ENCODE data around the gene RSPH6A.

The RSPH6A gene

DNA sequence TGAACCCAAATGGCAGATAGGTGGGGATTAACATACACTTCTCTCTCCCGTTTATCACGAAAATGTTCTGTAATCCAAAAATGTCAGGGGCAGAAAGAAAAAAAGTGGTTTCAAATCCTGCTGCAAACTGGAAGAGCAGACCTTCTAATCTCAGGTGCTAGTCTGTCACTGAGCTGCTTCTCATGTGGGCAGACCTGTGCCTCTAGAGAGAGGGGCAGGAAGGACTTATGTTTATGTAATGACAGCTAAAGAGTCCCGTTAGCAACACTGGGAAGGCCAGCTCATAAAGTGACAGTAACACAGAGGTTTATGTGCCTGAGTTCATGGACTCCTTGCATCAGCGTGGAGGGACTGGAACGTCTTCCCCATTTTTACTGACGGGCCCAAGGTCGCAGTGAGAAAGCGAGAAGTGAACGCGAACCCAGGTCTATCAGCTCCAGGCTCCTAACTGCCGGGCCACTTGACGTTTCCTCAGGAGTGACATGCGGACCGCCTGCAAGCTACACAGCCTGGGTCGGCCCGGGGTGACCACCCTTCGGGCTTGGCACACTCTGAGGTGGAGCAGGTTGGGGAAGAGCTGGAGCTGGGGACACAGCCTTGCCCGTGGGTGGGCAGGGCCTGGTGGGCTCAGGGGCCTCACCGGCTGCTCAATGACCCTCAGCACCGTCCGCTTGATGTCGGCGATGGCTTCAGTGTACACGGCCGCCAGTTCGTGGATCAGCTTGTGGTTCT is 9.6 kb upstream of the RSPH6A start:
- no peak for DNase-seq

DNA sequence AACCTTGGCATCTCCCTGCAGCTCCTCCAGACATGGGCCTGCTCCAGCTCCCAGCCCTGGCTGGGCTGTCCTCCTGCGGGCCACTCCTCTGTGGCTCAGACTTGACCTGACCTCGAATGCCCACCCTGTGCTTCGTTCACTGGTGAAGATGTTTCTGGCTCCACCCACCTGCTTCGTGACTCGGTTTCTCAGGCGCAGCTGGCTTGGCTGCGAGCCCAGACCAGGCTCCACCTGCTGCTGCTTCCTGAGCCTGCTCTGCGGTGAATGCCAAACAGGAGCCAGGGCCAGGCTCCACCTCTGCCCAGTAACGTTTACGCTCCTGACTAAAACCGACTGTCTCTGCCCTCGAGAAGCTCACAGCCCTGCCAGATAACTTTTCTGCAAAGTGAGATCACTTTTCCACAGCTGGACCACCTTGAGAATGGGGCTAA is 8.9 kb upstream of the RSPH6A start:
- no peak for DNase-seq

DNA sequence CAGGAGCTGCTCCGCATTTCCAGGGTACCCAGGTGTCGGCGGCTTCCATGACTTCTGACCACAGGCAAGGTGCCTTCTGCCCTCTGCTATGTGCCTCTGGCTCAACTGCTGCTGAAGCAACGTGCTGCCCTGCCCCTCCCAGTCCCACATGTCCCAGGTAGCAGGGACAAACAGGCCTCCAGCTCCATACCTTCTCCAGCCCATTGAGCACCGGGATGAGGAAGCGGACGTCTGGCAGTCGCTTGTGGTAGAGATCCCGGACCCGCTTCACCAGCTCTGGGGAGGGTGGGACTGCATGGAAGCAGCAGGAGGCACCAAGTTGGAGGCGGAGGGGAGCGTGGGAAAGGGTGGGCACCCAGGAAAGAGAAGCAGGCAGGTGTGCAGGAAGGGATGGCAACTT is 8.1 kb upstream of the RSPH6A start:
- no peak for DNase-seq

- no peak for DNase-seq
These were observed 7.6 kb upstream of the RSPH6A start for GRCh38 chr19:45822716-45823115.

DNA sequence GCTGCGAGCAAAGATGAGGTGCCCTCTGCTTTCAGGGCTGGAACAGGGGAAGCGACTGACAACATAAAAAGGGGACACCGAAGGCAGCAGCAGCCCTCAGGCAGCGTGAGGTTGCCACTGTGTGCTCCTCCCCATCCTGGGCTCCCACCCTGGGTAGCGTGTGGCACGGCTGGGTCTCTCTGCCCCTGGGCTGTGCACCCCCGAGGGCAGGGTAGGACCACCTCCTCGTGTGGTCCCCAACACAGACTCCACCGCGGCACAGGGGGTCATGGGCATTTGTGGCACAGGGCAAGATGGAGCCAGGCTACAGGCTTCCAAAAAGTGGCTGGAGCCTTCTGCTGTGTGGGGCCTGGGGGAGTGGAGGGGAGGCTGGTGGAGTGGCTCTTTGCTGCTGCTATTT is 6.5 kb upstream of the RSPH6A start:
- DNase-seq, result no peak

GRCh38 chr19:45821103-45821521 is 6.0 kb upstream of the RSPH6A start:
- DNase-seq, result no peak

DNA sequence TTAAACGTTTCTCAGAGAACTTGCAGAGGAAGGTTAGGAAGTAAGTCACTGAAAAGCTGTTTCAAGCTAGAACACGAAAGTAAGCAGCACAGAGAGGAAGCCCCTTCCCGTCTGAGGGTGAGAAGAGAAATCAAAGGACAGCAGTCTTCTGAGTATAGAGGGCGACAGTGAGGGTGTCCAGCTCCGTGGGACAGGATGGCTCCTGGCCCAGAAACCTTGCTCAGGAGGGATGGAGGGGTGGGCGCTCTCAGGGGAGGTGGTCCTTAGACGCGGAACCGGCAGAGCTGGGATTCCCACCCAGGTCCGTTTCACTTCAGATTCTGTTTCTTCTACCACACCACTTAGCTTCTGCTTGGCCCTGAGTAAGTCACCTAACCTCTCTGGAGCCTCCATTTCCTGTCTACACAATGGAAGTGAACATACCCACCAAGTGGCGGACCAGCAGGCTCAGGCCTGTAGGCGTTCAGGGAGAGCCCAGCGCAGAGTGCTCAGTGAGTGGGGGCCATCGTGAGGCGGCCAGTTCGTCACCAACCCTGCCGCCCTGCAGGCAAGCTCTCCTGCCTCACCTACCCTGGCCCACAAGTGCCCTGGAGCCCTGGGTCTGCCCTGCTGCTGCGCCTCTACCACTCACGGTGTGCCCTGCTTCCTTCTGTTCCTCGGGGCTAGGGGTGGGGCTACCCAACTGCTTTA is 5.5 kb upstream of the RSPH6A start:
- no peak for DNase-seq

DNA sequence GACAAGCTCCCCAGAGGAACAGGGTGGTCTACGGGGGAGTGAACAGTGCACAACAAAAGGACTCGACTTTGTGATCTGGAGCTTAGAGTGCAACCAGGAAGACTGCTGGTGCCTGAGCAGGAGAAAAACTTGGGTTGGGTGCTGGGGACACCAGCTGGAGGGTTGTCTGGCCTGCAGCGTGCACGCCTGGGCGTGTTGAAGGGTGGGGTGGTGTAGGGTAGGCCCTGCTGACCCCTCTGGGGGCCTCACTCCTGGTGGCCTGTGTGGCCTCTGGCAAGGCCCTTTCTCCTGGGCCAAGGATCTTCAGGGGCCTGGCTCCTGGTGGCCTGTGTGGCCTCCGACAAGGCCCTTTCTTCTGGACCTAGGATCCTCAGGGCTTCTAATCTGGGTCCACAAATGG is 4.7 kb upstream of the RSPH6A start:
- DNase-seq, result no peak

DNA sequence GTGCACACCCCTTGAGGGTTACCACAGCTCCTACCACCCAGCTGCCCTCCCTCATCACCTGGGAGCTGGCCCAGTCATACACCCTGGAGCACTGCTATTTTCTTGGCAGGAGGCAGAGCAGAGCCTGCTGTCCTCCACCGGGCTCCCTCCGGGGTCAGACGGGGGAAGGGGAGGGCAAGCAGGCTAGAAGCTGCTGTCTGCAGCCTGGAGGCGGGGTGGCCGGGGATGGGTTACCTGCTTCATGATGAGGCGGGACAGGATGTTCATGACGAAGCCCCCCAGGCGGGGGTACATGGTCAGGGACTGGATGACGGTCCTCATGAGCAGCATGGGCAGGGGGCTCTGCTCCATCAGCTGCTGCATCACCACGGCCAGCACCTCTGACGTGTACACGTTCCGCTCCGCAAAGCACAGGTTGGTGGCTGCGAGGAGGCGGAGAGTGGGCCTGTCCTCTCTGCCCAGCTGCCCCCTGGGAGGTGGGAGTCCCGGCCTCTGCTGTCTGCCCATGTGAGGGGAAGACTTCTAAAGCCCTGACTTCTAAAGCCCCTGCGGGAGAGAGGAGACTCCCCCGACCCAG is 2.7 kb upstream of the RSPH6A start:
- no peak for DNase-seq

GRCh38 chr19:45817010-45817724 is 2.1 kb upstream of the RSPH6A start:
- DNase-seq, result peak; percentile 66 to 73

- no peak for DNase-seq
These were observed 1.3 kb upstream of the RSPH6A start for GRCh38 chr19:45816236-45817009.

GRCh38 chr19:45815481-45816216 is 541 bp upstream of the RSPH6A start:
- no peak for DNase-seq

DNA sequence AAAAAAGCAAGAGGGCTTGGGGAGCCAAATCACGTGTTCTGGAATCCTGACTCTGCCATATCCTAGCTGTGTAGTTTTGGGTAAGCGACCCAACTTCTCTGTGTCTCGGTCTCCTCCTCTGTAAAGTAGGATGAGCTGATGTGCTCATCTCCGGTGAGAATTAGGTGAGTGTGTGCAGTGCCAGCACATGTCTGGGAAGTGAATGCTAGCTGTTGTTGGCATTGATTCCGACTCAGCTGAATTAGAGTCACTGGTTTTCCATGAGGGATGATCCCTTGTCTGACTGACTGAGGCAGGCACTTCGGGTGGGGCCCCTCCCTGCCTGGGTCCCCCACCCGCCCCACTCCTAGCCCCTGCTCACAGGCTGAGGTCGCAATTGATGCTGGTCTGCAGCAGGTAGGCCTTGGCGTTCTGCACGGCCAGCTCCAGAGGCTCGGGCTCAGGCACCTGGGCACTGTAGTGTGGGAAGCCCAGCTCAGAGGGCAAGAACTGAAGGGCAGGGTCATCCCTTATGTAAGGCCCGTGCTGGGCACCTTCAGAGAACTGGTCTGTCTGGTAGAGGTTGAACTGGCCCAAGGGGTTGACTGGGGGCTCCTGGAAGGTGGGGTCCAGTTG is 835 bp downstream of the RSPH6A start:
- DNase-seq, result no peak

DNA sequence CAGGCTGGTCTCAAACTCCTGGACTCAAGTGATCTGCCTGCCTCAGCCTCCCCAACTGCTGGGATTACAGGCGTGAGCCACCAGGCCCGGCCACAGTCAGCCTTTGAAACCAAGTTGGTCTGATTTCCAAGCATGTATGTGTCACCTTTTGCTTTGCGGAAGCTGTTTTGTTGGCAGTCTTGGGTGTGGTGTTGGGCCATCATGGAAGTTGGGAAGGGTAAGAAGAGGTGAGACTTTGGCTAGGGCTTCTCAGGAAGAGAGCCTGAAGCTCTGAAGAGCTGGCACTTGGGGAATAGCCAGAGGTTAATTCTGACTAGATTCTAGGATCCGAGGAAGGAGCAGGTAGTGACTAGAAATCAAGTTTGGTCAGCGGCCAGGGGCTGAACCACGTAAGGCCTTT is 2.8 kb downstream of the RSPH6A start:
- no peak for DNase-seq

DNA sequence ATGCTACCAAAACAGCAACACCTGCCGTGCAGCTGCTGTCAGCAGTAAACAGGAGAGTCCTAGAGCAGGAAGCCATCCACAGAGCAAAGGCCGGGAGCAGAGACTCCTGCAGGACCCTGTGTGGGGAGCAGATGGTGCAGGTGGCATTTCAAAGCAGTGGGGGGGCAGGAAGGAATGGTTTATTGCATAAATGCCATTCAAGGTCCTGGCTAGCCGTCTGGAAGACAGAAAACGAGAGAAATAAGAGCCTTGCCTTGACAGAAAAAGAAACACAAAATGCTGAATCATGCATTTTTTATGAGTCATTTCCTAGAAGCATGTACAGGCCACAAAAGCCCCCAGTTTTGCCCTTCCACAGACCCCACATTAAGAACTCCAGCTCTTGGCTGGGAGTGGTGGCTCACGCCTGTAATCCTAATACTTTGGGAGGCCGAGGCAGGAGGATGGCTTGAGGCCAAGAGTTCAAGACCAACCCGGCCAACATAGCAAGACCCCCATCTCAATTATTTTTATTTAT is 5.4 kb downstream of the RSPH6A start:
- DNase-seq, result no peak

DNA sequence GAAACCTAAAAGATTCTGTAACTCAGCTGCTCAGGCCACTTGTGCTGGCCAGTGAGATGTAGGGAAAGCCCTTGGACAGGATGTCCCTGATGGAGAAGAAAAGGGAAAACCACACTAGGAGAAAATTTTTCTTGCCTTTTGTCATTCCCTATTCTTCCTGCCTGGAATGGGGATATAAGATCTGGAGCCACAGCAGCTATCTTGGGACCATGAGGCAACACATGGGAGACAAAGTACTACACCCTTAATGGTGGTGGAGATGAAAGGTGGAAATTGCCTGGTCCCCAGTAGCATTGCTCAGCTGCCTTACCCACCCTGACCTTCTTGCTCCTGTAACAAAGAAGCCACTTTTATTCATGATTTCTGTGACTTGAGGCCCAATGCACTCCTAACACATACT is 9.4 kb downstream of the RSPH6A start:
- DNase-seq, result no peak

DNA sequence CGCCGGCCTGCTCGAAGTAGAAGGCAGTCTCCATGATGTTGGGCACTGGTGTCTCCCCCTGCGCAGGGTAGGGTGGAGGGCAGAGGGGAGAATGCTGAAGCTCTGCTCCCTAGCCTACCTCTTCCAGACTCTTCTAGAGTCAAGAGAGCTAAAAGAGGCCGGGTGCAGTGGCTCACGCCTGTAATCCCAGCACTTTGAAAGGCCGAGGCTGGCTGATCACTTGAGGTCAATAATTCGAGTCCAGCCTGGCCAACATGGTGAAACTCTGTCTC is 10.2 kb downstream of the RSPH6A start:
- no peak for DNase-seq

DNA sequence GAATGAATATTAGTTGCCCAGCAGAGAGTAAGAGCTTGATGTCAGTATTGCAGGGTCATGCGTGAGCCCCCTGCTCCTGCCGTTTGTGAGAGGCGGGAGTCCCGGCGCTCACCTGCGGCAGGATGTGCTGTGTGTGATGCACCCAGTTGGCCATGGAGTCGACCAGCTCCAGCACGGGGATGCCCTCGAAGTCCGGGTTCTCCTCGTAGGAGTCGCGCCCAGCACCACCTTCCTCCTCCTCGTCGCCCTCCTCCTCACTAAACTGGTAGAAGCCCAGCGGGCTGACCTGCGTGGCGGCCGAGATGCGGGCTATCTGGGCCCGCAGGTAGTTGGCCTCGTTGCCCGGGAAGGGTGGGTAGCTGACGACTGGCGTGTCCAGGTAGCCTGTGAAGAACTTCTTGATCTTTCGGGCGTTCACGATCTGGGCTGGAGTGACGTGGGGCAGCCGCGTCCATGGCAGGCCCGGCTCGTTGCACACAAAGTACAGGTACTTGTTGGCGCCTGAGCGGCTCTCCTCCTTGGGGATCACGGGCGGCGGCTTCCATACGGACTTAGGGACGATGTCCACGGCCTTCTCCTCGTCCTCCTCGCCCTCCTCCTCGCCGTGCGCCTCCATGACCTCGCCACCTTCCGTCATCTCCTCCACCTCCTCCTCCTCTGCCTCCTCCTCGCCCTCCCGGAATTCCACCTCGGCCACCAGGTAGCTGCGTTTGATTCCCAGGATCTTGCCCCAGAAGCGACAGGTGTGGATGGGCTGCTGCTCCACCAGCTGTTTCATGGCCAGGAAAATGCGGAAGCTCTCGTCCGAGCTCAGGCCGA is 10.8 kb downstream of the RSPH6A start:
- no peak for DNase-seq

DNA sequence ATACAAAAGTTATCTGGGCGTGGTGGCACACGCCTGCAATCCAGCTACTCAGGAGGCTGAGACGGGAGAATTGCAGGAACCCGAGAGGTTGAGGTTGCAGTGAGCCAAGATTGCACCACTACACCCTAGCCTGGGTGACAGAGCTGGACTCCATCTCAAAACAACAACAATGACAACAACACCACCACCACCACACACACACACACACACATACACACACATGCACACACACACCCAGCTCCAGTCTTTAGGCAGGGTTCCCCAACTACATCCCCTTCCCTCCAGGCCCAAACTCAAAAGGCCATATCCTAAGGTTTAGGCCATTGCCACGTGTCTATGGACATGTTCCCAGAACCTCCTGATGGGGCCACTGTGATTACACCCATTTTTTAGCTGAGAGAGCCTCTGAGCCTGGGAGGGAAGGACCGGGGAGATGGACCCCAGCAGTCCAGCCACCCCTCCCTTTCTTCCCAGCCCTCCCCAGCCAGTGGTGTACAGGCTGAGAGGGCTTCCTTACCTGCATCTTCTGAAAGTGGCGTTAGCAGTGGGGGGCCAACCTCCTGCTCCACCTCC is 13.4 kb downstream of the RSPH6A start:
- DNase-seq, result no peak

GRCh38 chr19:45800070-45800553 is 15.0 kb downstream of the RSPH6A start:
- DNase-seq, result no peak
